Measurements from ENCODE around the gene THBS2. TPM values are rescaled to one million over a fixed set of nuclear protein-coding genes. Genes with fewer than 3 reads are reported as not detected.

Gene THBS2
- total RNA-seq, 4 donors from 2014 or later = 3.6 to 7.7 (median 4.8) TPM

DNA sequence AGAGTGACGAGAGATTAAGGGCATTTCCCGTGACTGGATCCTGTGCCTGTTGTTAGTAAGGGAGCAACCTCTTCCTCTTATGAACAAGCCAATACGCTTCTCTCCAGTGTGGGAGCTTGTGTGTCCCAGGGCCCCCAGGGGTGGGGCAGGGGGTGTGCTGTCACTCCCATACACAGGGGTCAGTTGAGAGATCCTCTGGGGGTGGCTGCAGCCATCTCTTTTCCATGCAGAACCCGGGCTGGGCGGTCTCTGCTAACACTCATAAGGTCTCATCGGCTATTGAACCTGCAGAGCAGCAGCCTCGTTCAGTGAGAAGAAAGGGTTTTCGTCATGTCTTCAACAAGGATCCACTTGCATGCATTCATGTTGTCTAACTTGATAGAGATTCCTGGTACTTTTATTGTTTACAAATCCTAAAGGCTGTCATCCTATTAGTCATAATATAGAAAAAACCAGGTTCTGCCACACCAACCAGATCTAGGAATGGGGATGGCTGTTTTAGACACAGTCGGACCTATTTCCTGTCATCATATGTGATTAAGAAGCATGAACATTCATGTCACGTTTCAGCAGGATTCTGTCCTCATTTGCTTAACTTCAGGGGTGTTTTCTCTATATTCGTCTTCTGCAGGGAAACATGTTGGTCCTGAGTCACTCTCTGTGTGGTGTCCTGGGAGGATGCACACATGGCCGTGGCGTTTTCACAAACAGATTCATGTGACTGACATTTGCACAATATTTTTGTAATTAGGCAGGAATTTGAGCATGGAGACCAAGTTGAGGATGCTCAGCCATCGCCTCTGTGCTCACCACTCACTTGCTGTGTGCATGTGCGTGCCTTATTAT, 13.3 kb upstream of the THBS2 start:
- in situ Hi-C loops (cut with MboI; ENCODE audit: low sequenced_read_pairs in 4 of 4) = no loop called here

DNA sequence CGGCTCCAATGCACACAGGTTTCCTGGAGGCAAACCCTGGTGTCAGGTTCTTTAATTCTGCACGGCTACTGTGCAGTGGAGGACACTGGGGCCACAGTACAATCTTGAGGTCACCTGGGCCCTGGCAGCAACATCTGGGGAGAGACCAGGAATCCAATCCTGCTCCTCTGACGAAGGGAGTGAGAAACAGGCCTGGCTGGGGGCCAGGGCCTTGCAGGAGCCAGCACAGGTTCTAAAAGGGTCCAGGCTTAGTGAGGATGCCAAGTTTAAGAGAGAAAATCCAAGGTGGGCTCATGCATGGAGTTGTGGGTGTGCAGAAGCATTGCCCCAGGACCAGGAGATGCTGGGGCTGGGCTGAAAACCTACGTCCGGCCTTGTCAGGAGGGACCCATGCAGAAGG, 12.6 kb upstream of the THBS2 start:
- intact Hi-C loops (cut with DNase I; ENCODE audit: low total_unique reads) (no loop called here), in situ Hi-C loops (cut with MboI; ENCODE audit: low sequenced_read_pairs in 4 of 4) (no loop called here)
- Histone ChIP-seq H3K9me3 (no peaks in the 10 kb centered on the region), H3K27ac (peak overlapping the region in 2 of 4 donors; percentile 4 to 50), H3K4me1 (no peaks in the 10 kb centered on the region), H3K27me3 (no peaks in the 10 kb centered on the region), H3K4me3 (no peak overlapping the region), H3K36me3 (no peaks in the 10 kb centered on the region)
- TF ChIP-seq, protein P1, sequence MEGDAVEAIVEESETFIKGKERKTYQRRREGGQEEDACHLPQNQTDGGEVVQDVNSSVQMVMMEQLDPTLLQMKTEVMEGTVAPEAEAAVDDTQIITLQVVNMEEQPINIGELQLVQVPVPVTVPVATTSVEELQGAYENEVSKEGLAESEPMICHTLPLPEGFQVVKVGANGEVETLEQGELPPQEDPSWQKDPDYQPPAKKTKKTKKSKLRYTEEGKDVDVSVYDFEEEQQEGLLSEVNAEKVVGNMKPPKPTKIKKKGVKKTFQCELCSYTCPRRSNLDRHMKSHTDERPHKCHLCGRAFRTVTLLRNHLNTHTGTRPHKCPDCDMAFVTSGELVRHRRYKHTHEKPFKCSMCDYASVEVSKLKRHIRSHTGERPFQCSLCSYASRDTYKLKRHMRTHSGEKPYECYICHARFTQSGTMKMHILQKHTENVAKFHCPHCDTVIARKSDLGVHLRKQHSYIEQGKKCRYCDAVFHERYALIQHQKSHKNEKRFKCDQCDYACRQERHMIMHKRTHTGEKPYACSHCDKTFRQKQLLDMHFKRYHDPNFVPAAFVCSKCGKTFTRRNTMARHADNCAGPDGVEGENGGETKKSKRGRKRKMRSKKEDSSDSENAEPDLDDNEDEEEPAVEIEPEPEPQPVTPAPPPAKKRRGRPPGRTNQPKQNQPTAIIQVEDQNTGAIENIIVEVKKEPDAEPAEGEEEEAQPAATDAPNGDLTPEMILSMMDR (IDR thresholded peaks at IDR 0.05 in 4 of 5, conservative IDR thresholded peaks at IDR 0.05 in 1 of 5) = no peak
- TF ChIP-seq POLR2A (IDR thresholded peaks at IDR 0.05) = no peak
- DNase-seq = no peak
- ATAC-seq = no peak

More for the DNA sequence above, 13.3 kb upstream of the THBS2 start:
- intact Hi-C loops (cut with DNase I; ENCODE audit: low total_unique reads) = no loop called here
- Histone ChIP-seq H3K36me3 (no peaks in the 10 kb centered on the region), H3K4me1 (no peaks in the 10 kb centered on the region), H3K27ac (peak overlapping the region; percentile 4 to 50 (median 46)), H3K27me3 (no peaks in the 10 kb centered on the region), H3K4me3 (no peak overlapping the region), H3K9me3 (no peaks in the 10 kb centered on the region)
- no peak for TF ChIP-seq POLR2A (IDR thresholded peaks at IDR 0.05)
- TF ChIP-seq, protein P1 (IDR thresholded peaks at IDR 0.05 in 4 of 5, conservative IDR thresholded peaks at IDR 0.05 in 1 of 5) = no peak
- ATAC-seq (peak; percentile 51 to 65), DNase-seq (peak; percentile 22 to 39)

- H3K27ac ChIP-seq = no peak overlapping the region
These were observed 12.0 kb upstream of the THBS2 start for GRCh38 chr6:169265486-169266131.

GRCh38 chr6:169263836-169264608, 10.4 kb upstream of the THBS2 start:
- in situ Hi-C loops (cut with MboI; ENCODE audit: low sequenced_read_pairs in 4 of 4) (no loop called here), intact Hi-C loops (cut with DNase I; ENCODE audit: low total_unique reads) (no loop called here)
- H3K4me1 ChIP-seq = no peaks in the 10 kb centered on the region
- H3K4me3 ChIP-seq = no peak overlapping the region
- no peak for TF ChIP-seq POLR2A (IDR thresholded peaks at IDR 0.05)
- TF ChIP-seq, protein P1 (IDR thresholded peaks at IDR 0.05 in 4 of 5, conservative IDR thresholded peaks at IDR 0.05 in 1 of 5) = no peak
- ATAC-seq (no peak), DNase-seq (no peak)
- H3K36me3 ChIP-seq = no peaks in the 10 kb centered on the region
- H3K27me3 ChIP-seq = no peaks in the 10 kb centered on the region
- no peak overlapping the region for H3K27ac ChIP-seq
- no peaks in the 10 kb centered on the region for H3K9me3 ChIP-seq

More at GRCh38 chr6:169265486-169266131, 12.0 kb upstream of the THBS2 start:
- no peaks in the 10 kb centered on the region for H3K9me3 ChIP-seq
- intact Hi-C loops (cut with DNase I; ENCODE audit: low total_unique reads) = no loop called here
- no peaks in the 10 kb centered on the region for H3K27me3 ChIP-seq
- ATAC-seq (no peak), DNase-seq (no peak)
- H3K4me1 ChIP-seq = no peaks in the 10 kb centered on the region
- H3K4me3 ChIP-seq = no peak overlapping the region
- no peaks in the 10 kb centered on the region for H3K36me3 ChIP-seq
- in situ Hi-C loops (cut with MboI; ENCODE audit: low sequenced_read_pairs in 4 of 4) = no loop called here
- no peak for TF ChIP-seq POLR2A (IDR thresholded peaks at IDR 0.05)
- TF ChIP-seq, protein P1 (IDR thresholded peaks at IDR 0.05 in 4 of 5, conservative IDR thresholded peaks at IDR 0.05 in 1 of 5) = no peak
